Effector CD4-positive, alpha-beta T cell (primary cell): ENCODE measurements around the gene FHAD1.
"Not testable (repeated sequence)": the region's sequence is repeated elsewhere in the genome, so short reads cannot be mapped to it uniquely, and the experiment has no call there.

ENCODE experiments used
- DNase-seq: peaks from one replicate; pipeline ENCODE4 v3.0.0-alpha.2; 2020

FHAD1 gene

DNA sequence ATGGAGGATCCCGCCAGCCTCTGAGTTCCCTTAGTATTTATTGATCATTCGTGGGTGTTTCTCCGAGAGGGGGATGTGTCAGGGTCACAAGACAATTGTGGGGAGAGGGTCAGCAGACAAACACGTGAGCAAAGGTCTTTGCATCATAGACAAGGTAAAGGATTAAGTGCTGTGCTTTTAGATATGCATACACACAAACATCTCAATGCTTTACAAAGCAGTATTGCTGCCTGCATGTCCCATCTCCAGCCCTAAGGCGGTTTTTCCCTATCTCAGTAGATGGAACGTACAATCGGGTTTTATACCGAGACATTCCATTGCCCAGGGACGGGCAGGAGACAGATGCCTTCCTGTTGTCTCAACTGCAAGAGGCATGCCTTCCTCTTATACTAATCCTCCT is 132.1 kb downstream of the FHAD1 start:
- not testable (repeated sequence) for DNase-seq

DNA sequence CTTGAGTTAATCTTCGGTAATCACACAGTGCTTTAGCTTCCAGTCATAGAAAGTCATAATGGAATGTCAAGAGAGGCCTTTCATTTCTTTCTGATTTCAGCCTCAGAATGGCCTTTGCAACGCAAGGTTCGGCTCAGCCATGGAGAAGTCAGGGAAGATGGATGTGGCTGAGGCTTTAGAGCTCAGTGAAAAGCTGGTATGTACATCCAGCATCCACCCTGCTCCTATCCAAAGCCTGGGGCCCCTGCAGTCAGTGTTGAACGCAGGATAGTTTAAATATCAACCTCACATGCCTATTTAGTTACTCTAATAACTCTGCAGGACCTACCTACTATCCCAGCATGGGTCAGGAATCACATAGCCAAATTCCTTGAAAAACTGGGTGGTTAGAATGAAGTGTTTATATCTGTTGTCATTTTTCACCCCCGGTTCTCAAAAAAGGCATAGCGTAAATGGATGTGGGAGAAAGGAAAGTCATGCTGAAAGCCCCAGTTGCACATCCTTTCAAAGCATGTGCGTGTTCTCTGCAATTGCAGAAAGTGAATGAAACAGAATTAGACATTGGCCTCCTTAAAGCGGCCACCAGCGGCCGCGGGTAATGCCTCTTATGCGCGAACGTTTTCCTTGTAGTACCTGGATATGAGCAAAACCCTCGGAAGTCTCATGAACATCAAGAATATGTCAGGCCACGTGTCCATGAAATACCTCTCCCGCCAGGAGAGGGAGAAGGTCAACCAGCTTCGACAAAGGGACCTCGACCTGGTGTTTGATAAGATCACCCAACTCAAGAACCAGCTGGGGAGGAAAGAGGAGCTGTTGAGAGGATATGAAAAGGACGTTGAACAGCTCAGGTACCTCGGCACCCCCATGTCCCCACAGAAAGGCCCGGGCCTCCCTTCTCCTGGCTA is 133.8 kb downstream of the FHAD1 start:
- no peak for DNase-seq

DNA sequence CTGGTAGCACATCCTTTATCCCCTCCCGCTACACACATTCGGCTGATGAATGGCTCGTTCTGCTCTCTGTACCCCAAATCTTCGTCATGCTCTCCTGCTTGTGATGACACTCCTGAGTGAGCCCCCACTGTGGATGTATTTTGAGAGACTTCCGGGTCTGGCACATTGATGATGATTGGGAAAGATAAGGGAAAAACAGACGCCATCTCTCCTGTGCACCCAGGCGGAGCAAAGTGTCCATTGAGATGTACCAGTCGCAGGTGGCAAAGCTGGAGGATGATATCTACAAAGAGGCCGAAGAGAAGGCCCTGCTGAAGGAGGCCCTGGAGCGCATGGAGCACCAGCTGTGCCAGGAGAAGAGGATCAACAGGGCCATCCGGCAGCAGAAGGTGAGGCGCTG is 134.8 kb downstream of the FHAD1 start:
- no peak for DNase-seq

DNA sequence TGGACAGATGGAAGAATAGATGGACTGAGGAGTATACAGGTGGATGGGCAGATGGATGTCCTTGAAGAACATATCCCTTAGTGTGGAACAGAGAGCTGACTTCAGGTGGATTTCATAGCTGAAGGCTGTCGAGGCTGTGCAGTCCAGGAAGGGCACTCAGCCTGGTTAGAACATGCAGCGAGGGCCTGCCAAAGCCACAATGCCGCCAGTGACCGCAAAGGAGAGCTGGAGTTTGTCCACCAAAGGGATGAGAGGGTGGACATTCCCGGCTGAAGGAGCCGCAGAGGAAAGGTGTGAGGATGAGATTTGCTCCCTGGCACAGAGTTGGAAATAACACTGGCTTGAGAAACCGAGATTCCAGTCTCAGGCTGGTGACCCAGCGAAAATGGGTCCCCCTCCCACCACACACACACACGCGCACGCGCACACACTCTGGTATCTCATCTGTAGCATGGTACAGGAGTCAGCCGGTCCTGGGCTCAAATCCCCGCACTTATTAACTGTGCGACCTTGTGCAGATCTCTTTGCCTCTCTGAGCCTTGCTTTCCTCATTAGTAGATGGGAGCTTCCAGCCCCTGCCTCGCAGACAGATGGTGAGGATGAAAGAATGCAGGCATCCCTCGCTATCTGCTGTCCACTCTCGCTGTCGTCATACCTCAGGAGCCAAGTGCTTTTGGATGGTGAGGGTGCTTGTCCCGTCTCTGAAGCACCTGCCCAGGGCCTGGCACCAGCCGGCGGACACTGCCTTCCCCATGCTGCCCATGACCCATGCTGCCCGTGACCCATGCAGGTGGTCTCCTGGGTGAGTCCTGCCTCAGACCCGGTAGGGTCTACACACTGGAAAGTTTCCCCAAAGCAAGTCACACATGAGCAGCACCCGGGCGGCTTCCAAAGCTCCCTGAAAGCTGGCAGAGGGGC is 135.8 kb downstream of the FHAD1 start:
- no peak for DNase-seq

DNA sequence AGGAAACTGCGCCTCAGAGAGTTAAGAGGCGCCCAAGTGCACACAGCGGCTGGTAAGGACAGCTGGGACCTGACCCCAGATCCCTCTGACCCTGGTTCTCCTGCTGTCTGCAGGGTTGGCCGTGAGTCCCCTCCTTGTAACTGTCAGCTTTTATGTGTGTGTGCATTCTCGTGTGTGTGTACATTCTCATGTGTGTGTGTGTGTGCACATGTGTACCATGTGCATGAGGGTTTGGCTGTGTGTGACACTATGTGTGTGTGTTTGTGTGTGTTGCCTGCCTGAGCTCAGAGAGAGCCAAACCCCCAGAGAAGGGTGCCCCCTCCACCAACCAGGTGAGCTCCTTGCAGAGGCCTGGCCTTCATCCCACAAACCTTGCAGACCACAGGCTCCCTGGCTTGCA is 136.8 kb downstream of the FHAD1 start:
- DNase-seq, result no peak

DNA sequence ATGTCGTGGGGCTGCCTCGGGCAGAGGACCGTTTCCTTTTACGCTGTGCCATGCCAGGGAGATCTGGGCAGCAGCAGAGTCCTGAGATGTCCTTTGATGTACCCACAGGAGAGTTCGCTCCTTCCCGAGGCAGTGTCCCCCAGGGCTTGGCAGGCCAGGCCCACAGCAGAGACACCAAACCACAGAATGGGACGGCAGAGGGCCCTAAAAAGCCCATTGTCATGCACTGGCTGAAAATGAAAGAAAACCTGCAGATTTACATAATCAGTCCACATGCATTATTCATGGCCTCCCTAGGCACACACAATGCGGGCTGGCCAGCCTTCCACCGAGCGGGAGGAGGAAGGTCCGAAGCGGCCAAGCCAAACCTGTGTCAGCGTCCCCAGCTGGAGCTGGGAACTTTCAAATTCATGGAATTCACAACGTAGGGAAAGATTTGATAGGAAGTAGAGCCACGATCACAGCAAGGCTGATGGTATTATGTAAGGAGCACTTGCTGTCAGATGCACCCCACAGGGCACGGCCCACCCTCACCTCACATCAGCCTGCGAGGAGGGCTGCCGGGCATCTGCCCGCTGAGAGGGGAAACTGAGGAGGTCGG is 137.4 kb downstream of the FHAD1 start:
- no peak for DNase-seq

DNA sequence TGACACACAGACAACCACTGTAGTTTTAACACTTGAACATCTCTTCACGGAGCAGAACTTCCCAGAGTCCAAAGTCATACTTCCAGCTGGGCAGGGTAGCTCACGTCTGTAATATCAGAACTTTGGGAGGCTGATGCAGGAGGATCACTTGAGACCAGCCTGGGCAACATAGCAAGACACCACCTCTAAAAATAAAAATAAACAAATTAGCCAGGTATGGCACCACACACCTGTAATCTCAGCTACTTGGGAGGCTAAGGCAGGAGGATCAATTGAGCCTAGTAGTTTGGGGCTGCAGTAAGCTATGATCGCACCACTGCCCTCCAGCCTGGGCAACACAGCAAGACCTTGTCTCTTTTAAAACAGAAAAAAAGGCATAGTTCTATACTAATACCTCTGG is 138.4 kb downstream of the FHAD1 start:
- DNase-seq, result no peak

DNA sequence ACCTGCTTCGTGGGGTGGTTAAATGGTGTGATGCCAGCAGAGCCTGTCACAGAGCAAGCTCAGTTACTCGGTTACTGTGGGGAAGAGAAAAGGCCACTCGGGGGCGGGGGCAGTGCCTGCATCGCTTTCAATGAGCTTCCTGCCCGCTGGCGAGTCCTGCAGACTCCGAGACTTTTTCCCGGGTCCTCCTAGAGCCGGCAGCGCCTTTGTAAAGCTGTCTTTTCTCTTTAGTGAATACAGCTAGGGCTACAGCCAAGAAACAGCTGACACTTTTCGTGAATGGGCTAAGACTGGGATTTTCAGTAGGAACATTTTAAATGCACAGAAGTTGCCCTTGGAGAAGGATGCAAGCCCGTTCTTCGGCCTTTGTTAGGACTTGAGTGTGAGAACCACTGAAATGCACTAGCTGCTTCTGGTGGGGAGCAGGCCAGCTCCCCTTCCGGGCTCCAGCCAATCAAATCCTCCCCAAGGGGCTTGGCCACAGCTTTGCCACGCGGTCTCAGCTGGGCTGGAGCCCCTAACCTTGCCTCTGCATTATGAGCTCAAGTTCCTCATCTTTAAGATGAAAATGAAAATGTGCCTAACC is 139.2 kb downstream of the FHAD1 start:
- DNase-seq, result no peak

DNA sequence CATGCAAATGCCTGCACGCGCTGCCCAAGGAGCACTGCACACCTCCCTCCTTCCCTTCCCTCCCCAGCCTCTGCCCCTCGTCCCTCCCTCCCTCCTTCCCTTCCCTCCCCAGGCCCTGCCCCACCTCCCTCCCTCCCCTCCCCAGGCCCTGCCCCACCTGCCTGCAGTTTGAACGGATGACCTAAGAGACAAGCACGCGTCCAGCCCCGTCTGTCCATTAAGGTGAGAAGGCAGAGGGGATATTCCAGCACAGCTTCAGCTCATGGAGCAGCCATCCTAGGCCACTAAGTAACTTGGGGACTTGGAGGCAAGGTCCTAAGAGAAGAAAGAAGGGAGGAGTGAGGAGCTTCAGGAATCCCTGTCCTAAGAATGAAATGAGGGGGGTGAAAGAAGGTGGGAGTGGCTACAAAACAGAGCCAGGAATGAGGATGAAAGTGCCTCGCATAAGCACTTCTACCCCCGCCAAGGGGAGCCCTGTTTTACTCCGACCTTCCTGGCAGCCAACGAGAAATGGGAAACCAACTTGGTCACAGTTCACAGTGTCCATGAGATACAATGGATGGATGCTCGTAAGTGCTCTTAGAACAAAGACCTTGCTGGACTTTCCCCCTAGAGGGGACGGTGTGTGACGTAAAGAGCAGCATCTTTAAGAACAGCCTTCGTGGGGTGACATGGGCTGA is 141.3 kb downstream of the FHAD1 start:
- no peak for DNase-seq

DNA sequence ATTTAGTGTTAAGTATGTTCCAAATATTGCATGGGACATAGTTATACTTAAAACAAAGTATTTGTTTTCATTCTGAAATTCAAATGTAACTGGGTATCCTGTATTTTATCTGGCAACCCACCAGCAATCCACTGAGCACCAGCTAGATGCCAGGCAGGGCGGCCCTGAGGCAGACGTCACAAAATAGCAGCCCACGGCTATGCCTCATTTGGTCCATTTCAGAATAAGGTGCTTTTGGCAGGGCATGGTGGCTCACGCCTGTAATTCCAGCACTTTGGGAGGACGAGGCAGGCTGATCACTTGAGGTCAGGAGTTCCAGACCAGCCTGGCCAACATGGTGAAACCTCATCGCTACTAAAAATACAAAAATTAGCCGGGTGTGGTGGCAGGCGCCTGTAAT is 142.8 kb downstream of the FHAD1 start:
- DNase-seq, result not testable (repeated sequence)

DNA sequence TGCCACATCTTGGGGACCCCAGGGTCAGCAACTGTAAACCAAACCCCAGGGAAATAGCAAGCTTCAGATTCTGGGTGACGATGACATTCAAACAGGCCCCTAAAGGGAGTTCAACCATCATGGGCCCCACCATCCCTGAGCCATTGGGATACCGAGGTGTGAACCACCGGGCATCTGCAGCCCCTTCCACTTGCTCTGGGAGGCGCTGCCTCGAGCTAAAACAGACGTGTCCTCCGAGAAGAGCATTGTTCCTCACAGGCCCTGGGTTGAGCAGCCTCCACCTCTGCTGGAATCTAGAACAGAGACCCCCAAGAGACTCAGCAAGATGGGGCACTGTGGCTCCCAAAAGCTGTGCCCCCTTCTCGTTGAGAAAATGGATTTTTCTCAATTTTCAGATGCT is 143.6 kb downstream of the FHAD1 start:
- DNase-seq, result no peak

DNA sequence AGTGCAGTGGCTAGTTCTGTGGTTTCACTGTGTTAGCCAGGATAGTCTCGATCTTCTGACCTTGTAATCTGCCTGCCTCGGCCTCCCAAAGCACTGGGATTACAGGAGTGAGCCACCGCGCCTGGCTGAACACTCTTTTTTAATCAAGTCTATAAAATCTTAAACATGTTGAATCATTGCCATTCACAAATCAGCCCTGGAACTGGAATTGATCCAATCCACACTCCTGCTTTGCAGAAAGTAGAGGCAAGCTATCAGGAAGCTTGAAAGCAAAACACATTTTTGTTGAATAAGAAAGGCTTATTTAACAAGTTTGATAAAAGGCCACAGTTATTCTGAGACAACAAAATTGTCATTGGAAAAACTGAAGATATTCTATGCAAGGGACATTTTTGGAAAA is 144.3 kb downstream of the FHAD1 start:
- DNase-seq, result no peak

DNA sequence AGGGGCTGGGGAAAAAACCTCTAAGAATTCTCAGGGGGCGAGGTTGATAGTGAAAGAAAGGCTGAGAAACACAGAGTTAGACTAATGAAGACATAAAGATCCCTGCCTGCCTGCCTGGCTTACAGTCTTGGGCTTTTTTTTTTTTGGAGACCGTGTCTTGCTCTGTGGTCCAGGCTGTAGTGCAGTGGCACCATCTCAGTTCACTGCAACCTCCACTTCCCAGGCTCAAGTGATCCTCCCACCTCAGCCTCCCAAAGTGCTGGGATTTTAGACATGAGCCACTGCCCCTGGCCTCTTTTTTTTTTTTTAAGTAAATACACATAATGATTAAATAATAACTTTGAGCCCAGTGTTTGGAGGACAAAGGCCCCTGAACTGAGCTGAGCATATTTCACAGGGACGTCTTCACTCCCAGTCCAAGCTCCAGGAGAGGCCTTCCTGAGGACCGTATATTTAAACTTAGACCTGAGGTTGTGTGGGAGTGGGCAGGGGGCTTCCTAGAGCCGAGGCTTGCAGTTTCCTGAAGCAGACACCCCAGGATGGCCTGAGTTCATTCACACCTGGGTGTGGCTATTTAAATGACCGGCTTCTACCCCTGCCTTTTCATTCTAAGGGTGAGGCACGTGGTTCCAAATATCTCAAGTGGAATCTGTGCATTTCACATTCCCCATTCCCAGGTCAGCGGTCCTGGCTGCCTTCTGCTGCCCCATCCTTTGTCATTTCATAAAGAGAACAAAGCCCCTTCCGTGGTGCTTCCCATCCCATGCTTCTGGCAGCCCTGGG is 146.6 kb downstream of the FHAD1 start:
- DNase-seq, result no peak

DNA sequence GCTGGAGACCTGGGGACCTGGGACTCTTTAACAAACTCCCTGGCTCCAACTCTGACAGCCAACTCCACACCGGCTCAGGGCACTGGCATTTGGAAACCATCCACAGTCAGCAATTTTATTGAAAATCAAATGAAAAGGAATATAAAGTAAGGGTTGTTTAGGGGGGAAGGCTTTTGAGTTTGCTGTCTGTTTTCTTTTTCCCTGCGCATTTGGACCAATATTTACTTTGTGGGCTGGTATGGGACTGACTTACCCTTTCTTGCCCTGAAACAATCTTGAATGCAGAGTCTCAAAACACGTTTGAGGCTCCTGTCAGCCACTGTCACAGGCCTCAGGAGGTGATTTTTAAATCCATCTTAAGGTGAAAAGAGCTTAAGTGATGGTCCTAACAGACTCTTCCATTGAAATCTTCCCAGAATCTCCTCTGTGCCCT is 147.3 kb downstream of the FHAD1 start:
- no peak for DNase-seq

DNA sequence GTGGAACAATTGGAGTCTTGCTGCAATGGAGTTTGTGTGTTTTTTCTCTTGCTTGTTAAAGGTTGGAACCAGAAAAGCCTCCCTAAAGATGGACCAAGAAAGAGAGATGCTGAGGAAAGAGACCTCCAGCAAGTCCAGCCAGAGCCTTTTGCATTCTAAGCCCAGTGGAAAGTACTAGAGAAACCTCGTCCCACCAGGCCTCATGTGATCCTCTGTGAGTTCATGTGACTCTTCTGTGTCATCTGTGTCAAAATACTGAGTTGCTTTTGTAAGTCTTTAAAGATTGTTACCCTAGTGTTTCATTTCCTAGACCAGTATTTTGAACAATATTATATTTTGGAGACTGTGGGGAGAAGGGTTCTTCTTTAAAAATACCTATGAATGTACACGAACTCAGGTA is 150.2 kb downstream of the FHAD1 start:
- DNase-seq, result no peak

DNA sequence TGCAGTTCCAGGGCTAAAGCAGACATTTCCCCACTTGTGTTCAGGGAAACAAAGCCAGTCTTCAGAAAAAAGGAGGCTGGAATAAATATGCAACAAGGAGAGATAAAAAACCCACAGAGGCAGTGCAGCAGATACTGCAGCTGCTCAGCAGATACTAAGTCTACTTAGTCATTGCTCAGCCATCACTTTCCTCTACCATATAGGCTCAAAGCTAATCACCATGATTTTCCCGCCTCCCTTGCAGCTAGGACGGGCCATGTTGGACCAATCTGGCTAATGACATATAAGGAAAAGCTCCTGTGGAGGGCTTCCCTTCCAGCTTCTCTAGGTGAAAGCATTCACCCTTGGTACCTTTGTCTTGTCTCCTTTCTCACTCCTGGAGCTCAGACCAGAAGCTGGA is 152.7 kb downstream of the FHAD1 start:
- DNase-seq, result no peak

DNA sequence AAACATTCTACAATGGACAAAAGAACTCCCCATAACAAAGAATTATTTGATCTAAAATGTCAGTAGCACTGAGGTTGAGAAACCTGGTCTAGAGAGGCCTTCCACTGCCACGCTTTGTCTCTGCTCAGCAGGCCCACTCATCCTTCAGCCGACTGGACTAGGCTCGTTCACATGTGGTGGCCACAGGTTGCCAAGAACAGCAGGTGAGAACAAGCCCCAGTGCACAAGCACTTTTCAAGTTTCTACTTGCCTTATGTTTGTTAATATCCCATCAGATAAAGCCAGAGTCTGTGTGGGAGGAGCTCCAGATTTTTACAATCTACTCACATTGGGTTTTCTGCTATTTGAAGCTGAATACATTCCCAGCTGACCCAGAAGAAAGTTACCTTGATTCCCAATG is 153.6 kb downstream of the FHAD1 start:
- no peak for DNase-seq

DNA sequence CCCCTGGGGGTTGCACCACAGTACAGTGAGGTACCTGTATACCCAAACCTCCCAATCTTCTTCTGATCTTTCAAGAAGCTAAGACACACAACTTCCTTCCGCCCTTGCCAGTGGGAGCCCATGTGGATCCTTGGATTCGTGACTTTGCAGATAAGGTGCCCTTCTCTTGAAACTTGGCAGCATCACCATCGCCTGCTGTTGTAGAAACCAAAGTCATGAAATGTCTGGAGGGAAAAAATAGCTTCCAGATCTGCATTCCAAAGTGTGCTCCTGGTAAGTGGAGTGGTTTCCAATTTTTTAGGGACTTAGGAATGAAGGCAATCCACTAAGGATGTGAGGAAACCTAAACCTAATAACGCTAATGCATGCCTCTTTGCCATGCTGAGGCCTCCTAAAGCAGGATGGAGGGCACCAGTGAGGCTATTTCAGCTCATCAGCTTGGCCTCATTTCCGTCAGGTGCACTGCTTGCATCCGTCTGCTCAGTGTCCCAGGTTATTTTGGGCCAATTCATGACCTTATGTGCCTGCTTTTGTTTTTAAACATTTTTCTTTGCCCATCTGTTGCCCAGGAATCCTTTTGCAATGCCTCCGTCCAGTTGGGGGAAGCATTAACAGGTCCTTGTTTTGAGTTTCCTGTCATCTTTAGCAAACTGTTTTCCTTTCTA is 154.5 kb downstream of the FHAD1 start:
- no peak for DNase-seq

DNA sequence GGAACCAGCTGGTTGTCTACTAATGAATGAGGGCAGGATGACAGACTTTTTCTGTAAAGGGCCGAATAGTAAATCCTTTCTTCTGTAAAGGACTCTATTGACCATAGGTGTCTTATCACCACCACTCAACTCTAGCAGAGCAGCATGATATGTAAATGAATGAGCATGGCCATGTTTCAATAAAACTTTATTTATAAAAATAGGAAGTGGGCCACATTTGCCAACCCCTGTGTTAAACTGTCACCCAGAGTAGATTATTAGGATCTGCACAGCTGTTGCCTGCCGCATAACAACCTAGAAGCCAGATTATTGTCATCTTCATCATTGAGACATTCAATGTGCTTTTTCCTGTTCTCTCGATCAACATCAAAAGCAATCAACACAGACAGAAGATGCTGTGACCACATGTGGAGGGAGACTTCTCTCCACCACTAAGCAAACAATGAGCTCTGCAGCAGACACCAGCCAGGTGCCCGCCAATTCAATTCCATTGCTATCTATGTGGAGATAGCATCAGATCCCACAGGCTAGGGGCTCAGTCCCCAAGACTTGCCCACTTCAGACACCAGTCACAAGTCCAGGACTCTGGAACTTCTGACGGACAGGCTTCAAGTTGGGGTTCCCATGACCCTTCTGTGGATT is 155.9 kb downstream of the FHAD1 start:
- DNase-seq, result no peak

DNA sequence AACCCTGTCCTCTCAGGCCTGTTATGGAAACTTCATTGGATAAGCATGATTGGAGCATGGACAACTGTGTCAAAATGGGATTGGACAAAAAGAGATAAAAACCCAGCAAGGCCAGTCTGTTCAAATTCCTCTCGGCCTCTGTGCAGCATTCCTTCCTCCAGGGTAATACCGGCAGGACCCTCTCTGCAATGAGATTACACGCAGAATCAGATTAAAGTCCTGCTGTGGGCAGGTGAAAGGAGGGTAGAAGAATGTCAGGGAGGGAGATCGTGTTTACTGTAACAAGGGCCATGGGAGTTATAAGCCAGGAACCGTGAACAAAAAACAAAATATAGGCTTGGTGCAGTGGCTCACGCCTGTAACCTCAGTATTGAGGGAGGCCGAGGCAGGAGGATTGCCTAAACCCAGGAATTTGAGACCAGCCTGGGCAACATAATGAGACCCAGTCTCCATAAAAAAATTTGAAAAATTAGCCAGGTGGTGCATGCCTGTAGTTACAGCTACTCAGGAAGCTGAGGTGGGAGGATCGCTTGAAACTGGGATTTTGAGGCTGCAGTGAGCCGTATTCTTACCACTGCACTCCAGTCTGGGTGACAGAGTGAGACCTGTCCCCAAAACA is 157.0 kb downstream of the FHAD1 start:
- DNase-seq, result no peak
